Fibroblast of skin of right quadriceps (primary cell): ENCODE data around the gene ADAP2.
"Not testable (repeated sequence)": the region's sequence is repeated elsewhere in the genome, so short reads cannot be mapped to it uniquely, and the experiment has no call there.

Experiments
- DNase-seq: peaks from one replicate; pipeline ENCODE4 v3.0.0-alpha.2; 2013

Gene ADAP2

GRCh38 chr17:30930495-30930894, 8.8 kb downstream of the ADAP2 start:
- DNase-seq = no peak

DNA sequence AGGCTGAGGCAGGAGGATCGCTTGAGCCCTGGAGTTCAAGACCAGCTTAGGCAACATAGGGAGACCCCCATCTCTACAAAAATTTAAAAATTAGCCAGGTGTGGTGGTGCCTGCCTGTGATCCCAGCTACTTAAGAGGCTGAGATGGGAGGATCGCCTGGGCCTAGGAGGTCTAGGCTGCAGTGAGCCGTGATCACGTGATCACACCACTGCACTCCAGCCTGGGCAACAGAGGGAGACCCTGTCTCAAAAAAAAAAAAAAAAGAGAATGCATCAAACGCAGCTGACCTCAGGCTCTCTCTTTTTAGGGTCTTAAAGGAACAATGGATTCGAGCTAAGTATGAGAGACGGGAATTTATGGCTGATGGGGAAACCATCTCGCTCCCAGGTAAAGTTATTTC, 9.8 kb downstream of the ADAP2 start:
- DNase-seq = not testable (repeated sequence)

DNA sequence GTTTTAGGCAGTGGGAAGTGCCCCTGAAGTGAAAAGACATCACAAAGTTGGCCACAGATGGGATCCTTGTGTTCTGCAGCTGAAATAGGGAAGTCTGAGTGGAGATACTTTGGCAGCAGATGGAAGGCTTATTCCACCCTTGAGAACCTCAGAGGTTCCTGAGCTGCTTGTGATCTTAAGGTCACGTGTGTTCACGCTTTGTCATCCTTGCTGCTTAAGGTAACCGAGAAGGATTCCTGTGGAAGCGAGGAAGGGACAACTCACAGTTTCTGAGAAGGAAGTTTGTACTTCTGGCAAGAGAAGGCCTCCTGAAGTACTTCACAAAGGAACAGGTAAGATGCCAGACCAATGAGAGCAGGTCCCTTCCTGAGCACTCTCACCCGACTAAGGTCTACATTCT, 12.2 kb downstream of the ADAP2 start:
- no peak for DNase-seq

GRCh38 chr17:30939051-30939689, 17.4 kb downstream of the ADAP2 start:
- no peak for DNase-seq

GRCh38 chr17:30942308-30943079, 20.7 kb downstream of the ADAP2 start:
- DNase-seq = peak; percentile 18

GRCh38 chr17:30947796-30948195, 26.1 kb downstream of the ADAP2 start:
- no peak for DNase-seq

- DNase-seq = no peak
Measured at GRCh38 chr17:30950189-30950588, 28.4 kb downstream of the ADAP2 start.

- DNase-seq = peak; percentile 79
Measured at GRCh38 chr17:30950669-30951399, 29.1 kb downstream of the ADAP2 start.

DNA sequence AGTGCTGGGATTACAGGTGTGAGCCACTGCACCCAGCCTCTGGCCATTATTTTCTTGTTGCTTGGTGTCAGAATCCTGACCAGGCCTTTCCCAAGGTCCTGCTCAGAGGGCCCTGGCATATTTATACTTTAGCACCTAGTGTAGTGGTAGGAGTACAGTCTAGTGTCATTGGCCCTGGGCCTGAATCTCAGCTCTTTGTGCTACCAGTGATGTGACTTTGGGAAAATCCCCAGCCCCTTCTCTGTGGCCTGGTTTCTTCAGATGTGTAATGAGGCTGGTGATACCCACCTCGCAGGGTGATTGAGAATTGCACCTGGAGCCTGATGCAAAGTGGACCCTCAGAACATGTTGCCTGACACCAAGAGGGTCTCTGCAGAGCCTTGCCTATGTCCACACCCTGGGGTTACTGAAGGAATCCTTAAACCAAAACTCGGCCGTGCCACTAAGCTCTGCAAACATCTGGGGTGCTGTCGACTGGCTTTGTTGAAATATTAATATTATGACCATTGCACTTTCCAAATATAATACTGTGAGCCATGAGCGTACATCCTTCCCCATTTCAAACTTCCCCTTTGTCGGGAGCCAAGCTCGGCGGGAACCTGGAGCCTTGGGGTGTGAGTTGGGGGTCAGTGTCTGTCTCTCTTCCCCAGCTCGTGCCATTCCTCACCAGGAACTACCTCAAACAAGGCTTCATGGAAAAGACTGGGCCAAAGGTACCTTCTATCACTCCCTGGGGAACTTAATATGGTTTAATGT, 31.1 kb downstream of the ADAP2 start:
- DNase-seq = no peak

- DNase-seq = no peak
Measured at GRCh38 chr17:30954046-30954830, 32.5 kb downstream of the ADAP2 start.

DNA sequence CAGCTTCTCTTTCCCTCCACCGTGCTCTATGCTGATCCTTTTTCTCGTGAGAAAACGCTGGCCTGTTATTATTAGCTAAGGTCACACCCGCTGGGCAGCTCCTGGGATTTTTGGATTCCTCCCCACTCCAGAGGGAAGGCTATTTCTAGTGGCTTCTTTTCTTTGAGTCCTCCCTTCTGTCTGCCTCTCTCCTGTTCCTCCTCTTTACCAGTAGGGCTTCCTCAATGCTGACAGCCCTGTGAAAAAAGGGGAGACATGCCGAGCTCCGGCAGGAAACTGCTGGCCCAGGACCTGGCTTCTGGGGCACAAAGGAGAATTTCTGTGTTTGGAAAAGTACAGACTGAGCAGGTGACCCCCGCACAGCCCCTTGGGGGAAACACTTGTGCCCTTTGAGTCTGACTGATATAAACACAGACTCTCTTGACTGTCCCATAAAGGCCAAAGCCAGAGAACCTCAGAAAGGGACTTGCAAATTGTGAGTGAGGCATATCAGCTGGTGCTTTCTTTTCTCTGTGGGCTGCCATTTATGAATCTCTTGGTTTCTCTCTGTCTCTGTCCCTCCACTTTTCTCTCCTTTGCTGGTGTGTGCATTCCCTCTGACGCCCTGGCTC, 35.1 kb downstream of the ADAP2 start:
- DNase-seq = no peak

DNA sequence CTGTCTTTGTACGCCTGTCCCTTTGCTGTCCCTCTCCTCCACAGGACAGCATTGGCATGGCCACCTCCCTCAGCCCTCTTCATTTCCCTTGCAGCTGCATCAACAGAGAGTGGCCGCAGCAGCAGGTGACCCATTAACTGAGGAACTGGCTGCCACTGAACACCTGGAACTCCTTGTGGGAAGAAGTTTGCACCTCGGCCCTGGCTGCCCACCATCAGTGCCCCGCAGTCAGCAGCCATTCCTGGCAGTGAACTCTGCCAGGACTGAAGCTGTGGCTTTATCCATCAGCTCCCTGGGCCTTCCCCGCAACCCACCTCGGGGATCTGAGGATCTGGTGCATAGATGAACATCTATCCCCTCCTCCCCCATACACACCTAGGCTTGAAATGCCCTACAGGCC, 36.0 kb downstream of the ADAP2 start:
- DNase-seq = no peak

DNA sequence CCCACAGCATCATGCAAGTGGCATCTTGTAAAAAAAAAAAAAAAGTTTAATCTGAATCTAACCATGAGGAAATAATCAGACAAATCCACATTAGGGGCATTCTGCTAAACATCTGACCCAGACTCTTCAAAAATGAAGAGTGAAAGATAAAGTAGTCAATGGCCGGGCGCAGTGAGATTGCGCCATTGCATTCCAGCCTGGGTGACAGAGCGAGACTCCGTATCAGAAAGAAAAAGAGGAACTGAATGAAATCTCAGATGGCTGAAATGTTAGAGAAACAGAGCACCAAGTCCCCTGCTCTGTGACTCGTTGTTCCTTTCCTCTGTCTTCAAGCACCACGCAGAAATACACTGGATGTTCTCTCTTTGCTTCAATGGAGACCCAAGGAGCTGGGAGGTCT, 36.4 kb downstream of the ADAP2 start:
- peak; percentile 8 for DNase-seq

DNA sequence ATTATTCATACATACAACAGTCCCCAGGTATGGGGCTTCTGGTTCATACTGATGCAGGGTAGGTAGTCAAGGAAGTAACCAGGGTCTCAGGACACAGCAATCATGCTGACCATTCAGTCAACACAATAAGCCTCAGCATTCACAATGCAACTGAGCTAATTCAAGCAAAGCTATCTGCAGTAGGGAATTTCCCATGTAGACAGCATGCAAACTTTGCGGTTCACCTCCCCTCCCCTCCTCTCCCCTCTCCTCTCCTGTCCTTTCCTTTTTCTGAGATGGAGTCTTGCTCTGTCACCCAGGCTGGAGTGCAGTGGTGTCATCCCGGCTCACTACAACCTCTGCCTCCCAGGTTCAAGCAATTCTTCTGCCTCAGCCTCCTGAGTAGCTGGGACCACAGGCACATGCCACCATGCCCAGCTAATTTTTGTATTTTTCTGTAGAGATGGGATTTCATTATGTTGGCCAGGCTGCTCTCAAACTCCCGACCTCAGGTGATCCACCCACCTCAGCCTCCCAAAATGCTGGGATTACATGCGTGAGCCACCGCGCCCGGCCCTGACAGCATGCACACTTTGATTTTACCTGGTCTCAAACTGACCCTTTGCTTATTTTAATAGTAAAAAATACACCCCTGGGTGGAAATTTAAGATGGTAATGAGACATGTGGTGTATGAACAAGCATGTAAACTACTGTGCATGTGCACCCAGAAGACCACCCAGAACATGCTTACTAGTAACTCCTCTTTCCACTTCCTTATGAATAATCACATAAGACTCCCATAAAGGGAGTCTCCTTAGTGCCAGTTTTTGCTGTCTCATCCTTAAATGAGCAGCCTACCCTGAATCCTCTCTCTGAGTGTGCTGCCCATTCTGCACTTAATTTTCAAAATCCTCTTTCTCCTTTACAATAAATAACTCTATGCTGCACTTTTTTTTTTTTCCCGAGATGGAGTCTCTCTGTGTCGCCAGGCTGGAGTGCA, 39.8 kb downstream of the ADAP2 start:
- peak; percentile 51 for DNase-seq

DNA sequence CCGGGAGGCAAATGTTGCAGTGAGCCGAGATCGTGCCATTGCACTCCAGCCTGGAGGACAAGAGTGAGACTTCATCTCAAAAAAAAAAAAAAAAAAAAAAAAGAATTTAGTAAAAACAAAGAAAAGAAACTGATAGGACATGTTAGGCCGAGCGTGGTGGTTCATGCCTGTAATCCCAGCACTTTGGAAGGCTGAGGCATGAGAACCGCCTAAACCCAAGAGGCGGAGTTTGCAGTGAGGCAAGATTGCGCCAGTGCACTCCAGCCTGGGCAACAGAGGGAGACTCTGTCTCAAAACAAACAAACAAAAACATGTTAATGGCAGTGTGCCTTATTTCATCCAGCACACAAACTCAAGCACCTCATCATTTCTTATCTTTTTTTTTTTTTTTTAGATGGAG, 42.6 kb downstream of the ADAP2 start:
- DNase-seq = not testable (repeated sequence)

DNA sequence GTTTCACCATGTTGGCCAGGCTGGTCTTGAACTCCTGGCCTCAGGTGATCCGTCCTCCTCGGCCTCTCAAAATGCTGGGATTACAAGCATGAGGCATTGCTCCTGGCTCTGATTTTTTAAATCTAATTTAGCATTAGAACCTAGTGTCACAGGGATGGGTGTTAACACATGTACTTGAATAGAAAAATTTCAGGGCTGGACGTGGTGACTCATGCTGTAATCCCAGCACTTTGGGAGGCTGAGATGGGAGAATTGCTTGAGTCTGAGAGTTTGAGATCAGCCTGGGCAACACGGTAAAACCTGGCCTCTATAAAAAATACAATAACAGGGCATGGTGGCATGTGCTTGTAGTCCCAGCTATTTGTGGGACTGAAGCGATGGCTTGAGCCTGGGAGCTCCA, 43.1 kb downstream of the ADAP2 start:
- peak; percentile 46 for DNase-seq

- no peak for DNase-seq
Measured at GRCh38 chr17:30965686-30966085, 43.9 kb downstream of the ADAP2 start.

DNA sequence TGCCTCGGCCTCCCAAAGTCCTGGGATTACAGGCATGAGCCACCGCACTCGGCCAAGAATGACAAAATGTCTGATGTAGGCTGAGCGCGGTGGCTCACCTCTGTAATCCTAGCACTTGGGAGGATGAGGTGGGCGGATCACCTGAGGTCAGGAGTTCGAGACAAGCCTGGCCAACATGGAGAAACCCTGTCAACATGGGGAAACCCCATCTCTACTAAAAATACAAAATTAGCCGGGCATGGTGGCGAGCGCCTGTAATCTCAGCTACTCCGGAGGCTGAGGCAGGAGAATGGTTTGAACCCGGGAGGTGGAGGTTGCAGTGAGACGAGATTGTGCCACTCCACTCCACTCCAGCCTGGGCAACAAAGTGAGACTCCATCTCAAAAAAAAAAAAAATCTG, 46.2 kb downstream of the ADAP2 start:
- DNase-seq = not testable (repeated sequence)

- DNase-seq = no peak
Measured at GRCh38 chr17:30969989-30970830, 48.5 kb downstream of the ADAP2 start.
